ENCODE data around the gene EXD2.
"Not testable (repeated sequence)": the region's sequence is repeated elsewhere in the genome, so short reads cannot be mapped to it uniquely, and the experiment has no call there.

EXD2 gene

DNA sequence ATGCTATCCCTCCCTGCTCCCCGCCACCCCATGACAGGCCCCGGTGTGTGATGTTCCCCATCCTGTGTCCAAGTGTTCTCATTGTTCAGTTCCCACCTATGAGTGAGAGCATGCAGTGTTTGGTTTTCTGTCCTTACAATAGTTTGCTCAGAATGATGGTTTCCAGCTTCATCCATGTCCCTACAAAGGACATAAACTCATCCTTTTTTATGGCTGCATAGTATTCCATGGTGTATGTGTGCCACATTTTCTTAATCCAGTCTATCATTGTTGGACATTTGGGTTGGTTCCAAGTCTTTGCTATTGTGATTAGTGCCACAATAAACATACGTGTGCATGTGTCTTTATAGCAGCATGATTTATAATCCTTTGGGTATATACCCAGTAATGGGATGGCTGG, 86.1 kb downstream of the EXD2 start:
- not testable (repeated sequence) for DNase-seq (ENCODE audit: low spot score)

DNA sequence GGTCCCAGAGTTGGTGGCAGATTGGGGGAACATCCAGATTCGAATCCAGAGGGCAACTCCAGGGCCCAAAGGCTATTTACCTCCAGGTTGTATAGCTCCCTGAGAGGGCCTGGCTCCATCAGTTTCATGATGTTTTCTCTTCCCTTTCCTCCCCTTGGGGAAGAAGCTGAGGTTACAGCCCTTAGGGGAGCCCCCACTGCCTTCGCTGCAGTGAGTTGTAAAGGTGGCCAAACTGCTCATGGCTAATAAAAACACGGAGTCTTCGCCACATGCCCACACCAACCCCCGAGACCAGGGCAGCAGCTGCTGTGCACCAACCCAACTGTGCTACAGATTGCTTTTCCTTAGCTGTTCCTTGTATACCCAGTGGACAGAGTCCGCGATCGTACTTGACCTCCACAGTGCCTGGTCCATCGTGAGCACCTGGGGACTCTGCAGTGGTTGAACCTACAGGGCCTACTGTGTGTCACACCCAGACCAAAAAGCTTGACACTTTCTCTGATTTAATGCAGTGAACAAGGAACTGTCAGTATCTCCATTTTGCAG, 89.5 kb downstream of the EXD2 start:
- no peak for DNase-seq (ENCODE audit: low spot score)

DNA sequence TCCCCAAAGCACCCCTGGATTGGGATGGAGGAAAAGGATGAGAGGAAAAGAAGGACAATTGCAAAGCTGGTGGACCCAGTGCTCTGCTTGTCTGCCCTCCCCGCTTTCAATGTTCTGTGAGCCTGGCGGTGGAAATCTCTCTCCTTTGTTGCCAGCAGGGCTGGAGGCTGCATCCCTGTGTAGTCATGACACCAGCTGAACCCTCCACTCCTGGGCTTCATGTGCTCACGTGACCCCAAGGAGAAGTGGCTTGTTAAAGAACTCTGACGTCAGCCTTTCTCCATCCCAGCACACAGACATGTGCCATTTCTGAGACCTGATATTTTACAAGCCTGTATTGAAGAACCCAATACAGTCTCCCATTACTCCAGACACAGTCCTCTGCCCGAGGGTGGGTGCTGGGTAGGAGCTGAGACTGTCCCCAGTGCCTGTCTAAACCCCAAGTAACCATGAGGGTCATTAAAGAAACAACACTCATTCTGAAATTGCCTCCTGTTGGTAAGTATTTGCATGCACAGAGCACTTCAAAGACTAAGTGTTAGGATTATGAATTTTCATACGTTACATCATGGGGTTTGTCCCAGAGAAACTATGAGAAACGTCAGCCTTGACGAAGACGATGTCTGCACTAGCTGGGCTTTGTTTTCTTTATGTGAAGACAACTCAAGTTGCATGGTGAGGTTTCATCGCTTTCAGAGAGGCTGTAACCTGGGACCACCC, 90.3 kb downstream of the EXD2 start:
- no peak for DNase-seq (ENCODE audit: low spot score)

GRCh38 chr14:69282448-69282847, 91.2 kb downstream of the EXD2 start:
- DNase-seq (ENCODE audit: low spot score): no peak

GRCh38 chr14:69284170-69284569, 92.9 kb downstream of the EXD2 start:
- DNase-seq (ENCODE audit: low spot score): no peak

DNA sequence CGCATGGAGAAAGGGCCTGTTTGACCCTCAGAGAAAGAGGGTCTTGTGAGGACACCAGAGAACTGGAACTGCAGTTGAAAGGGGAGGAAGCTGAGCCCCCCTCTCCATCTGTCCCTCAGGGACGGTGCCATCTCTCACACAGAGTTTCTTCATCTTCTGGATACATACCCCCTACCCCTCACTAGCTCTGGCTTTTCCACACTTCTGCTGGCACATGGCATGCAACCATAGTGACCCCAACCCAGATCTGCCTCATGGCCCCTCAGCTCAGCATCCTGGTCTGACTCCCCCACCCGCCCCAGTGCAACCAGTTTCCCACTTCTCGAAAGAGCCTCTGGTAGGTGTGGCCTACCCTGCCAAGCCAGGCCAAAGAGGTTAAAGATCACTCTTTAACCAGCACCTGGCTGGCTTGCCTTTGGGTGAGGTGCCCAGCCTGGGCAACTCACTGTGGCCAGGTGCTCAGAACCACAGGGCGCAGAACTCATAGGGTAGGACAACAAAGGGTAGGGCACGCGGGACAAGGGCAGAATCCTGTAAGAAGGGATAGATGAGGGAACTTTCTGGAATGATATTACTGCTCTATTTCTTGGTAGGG, 94.5 kb downstream of the EXD2 start:
- DNase-seq (ENCODE audit: low spot score): no peak

GRCh38 chr14:69287098-69288010, 96.1 kb downstream of the EXD2 start:
- DNase-seq (ENCODE audit: low spot score): peak; percentile 22

- DNase-seq (ENCODE audit: low spot score): peak; percentile 36
Observed at GRCh38 chr14:69288011-69288771, 96.9 kb downstream of the EXD2 start.

DNA sequence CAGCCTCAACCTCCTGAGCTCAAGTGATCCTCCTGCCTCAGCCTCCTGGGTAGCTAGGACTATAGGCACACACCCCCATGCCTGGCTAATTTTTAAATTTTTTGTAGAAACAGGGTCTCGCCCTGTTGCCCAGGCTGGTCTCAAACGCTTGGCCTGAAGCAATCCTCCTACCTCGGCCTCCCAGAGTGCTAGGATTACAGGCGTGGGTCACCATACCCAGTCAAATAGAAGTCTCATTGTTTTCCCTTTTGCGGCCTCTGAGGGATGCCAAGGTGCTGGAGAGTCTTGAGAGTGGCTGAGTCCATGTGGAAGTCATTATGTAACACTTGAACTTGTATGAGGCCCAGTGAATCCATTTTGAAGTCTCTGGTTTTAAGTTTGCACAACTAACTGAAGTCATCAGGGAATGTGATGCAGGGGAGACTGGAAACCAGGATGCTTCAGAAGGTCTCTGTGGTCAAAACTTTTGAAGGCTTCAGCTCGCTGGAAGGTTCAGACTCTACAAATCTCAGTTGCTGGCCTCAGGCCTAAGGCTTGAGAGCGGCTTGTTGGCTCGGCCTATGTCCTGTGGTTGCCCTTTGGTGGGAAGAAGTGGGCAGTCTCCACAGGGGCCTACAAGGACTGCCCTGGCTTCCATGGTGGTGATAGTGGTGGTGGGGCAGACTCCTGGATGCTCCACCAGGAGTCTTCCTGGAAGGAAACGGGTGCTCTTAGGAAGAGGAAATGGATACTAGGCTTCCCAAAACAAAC, 97.8 kb downstream of the EXD2 start:
- no peak for DNase-seq (ENCODE audit: low spot score)

DNA sequence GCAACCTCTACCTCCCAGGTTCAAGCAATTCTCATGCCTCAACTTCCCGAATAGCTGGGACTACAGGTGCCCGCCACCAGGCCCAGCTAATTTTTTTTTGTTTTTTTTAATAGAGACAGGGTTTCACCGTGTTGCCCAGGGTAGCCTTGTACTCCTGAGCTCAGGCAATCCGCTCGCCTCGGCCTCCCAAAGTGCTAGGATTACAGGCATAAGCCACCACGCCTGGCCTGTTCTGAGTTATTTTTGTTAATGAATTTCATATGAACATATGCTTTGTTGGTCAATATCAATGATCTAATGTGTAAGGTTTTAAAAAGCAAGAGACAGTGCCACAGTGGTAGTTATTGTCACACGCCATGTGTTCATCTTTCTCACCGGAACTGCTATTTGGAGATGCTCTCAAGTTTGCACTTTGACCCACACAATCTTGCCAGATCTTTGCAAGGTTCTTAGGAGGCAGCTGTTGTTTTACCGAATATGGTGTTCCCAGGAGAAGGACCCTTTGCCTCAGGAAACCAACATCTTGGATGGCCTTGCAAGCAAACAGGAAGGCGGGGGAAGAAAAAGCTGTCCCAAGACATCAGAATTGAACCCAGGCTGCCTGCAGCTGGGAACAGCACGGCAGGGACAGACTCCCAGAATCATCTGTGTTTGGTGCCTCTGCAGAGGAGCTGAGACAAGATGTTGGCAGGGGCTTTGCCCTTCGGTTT, 98.7 kb downstream of the EXD2 start:
- DNase-seq (ENCODE audit: low spot score): no peak

GRCh38 chr14:69290881-69291280, 99.6 kb downstream of the EXD2 start:
- DNase-seq (ENCODE audit: low spot score): not testable (repeated sequence)

GRCh38 chr14:69291396-69291795, 100.1 kb downstream of the EXD2 start:
- DNase-seq (ENCODE audit: low spot score): no peak

DNA sequence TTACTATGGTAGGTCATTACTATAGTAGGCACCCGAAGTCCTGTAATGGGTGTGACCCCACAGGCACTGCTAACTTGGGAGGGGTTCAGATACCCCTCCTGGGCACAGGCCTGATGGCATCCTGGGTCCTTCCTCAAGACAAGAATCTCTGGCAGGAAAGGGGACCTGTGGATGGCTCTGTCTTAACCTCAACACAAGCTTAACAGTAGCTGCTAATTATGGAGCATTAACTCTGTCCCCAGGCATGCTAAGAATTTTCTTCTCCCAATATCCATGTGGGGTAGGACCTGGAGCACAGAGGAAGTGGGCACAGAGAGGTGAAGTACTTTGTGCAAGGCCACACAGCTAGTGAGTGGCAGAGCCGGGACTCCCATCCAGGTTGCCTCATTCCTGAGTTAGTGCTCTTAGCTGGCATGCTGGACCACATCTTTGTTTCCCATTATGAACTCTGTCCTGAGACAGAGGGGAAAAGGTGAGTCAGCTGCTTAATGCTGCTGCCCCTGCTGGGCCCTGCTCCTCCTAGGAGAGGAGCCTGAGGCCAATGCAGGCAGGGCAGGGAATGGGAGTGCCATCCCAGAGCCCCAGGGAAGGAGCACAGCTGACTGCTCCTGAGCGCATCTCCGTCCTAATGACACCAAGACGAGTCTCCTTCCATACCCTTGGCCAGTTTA, 100.7 kb downstream of the EXD2 start:
- DNase-seq (ENCODE audit: low spot score): no peak
